Osteocyte (in vitro differentiated cells): ENCODE results near the gene CDH16. TPM values are rescaled to one million over a fixed set of nuclear protein-coding genes. Genes with fewer than 3 reads are reported as not detected.

Source experiments
- DNase-seq: peaks from one replicate; pipeline ENCODE4 v3.0.0; 2021; ENCODE audit warnings: mixed read lengths; ENCODE audit not compliant: unreplicated experiment; ENCODE audit errors: extremely low spot score
- H3K27ac Mint-ChIP-seq: one replicate; pipeline ENCODE4 v1.8.0; 2021; ENCODE audit warnings: mild to moderate bottlenecking, mixed read lengths; ENCODE audit not compliant: unreplicated experiment
- H3K27me3 Mint-ChIP-seq: one replicate; pipeline ENCODE4 v1.8.0; 2021; ENCODE audit warnings: mixed read lengths; ENCODE audit not compliant: unreplicated experiment
- H3K36me3 Mint-ChIP-seq: one replicate; pipeline ENCODE4 v1.8.0; 2021; ENCODE audit warnings: mixed read lengths; ENCODE audit not compliant: unreplicated experiment
- H3K4me1 Mint-ChIP-seq: one replicate; pipeline ENCODE4 v1.8.0; 2021; ENCODE audit warnings: mixed read lengths; ENCODE audit not compliant: unreplicated experiment
- H3K4me3 Mint-ChIP-seq: one replicate; pipeline ENCODE4 v1.8.0; 2021; ENCODE audit warnings: mild to moderate bottlenecking, moderate library complexity, mixed read lengths; ENCODE audit not compliant: unreplicated experiment
- H3K9me3 Mint-ChIP-seq: one replicate; pipeline ENCODE4 v1.8.0; 2021; ENCODE audit warnings: mixed read lengths; ENCODE audit not compliant: unreplicated experiment
- total RNA-seq: library from RNA; stranded (reverse); gene quantifications from 2 replicates; pipeline ENCODE4 v1.2.1, GENCODE V29; 2021
- TF ChIP-seq, protein P1 (sequence below): fragments of 200-600 bp; sonication (generic); IDR thresholded peaks from 2 replicates; pipeline ENCODE4 v1.5.0; 2021; ENCODE audit warnings: antibody characterized with exemption, mild to moderate bottlenecking, moderate library complexity

Gene CDH16
- total RNA-seq, 1 donor from 2014 or later = not detected

DNA sequence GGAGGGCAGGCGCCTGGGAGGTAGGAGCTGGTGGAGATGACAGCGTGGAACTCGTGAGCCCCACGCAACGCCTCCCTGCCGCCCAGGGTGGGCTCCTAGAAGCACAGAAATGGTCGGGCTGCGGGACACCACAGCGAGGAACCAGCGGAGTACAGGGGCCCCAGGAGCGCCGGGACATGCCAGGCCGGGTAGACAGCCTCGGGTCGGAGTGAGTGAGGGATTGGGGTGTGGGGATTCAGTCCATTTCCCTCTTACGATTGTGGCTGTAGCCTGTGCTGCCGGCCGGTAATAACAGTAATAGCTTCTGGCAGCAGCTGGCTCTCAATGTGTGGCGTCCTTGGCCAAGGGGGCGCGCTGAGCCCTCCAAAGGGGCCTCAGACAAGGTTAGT lies 30.1 kb upstream of the CDH16 start:
- Mint-ChIP-seq H3K27me3 (peaks cover 19% of the 10 kb centered on the region), H3K4me1 (no peaks in the 10 kb centered on the region), H3K27ac (no peak overlapping the region), H3K36me3 (peaks cover 6% of the 10 kb centered on the region), H3K4me3 (no peak overlapping the region), H3K9me3 (peaks cover 9% of the 10 kb centered on the region)
- DNase-seq = no peak
- TF ChIP-seq, protein P1, sequence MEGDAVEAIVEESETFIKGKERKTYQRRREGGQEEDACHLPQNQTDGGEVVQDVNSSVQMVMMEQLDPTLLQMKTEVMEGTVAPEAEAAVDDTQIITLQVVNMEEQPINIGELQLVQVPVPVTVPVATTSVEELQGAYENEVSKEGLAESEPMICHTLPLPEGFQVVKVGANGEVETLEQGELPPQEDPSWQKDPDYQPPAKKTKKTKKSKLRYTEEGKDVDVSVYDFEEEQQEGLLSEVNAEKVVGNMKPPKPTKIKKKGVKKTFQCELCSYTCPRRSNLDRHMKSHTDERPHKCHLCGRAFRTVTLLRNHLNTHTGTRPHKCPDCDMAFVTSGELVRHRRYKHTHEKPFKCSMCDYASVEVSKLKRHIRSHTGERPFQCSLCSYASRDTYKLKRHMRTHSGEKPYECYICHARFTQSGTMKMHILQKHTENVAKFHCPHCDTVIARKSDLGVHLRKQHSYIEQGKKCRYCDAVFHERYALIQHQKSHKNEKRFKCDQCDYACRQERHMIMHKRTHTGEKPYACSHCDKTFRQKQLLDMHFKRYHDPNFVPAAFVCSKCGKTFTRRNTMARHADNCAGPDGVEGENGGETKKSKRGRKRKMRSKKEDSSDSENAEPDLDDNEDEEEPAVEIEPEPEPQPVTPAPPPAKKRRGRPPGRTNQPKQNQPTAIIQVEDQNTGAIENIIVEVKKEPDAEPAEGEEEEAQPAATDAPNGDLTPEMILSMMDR = no peak

GRCh38 chr16:66948134-66948836 lies 29.6 kb upstream of the CDH16 start:
- peaks cover 7% of the 10 kb centered on the region for H3K36me3 Mint-ChIP-seq
- peaks cover 9% of the 10 kb centered on the region for H3K9me3 Mint-ChIP-seq
- H3K27me3 Mint-ChIP-seq = peaks cover 18% of the 10 kb centered on the region
- TF ChIP-seq, protein P1 = no peak
- no peak overlapping the region for H3K4me3 Mint-ChIP-seq
- no peak overlapping the region for H3K27ac Mint-ChIP-seq
- no peaks in the 10 kb centered on the region for H3K4me1 Mint-ChIP-seq
- no peak for DNase-seq

DNA sequence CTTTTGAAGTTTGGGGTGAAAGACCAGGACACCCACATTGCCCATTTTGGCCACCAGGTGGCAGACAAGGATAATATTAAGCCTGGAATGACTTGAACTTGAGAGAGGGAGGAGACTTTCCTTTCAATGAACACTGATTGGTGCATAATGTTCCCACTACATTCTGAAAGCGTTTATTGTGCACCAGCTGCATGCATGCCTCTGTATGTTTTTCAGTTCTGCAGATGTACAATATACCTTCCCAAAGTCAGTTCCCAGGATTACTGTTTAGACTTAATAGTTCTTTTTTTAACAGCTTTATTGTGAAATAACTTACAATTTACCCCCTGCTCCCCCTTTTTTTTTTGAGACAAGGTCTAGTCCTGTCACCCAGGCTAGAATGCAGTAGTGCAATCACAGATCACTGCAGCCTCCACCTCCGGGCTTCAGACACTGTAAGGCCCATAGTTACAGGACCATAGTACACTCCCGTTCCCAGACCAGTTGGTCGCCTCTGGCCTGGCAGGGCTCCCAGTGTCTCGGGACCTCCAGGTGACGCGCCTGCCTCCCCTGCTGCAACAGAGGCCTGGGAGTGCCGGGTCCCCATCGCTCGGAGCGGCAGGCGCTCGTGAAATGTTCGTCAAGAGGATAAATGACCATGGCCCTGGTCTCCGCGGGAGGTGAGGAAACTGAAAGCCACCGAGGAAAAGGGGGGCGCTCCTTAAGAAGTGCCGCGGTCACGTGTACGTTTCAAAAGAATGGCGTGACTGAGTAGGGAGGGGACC lies 28.8 kb upstream of the CDH16 start:
- peaks cover 11% of the 10 kb centered on the region for H3K36me3 Mint-ChIP-seq
- TF ChIP-seq, protein P1 = peak; percentile 88
- H3K9me3 Mint-ChIP-seq = peaks cover 9% of the 10 kb centered on the region
- no peak overlapping the region for H3K4me3 Mint-ChIP-seq
- H3K27ac Mint-ChIP-seq = no peak overlapping the region
- H3K27me3 Mint-ChIP-seq = peaks cover 18% of the 10 kb centered on the region
- DNase-seq = peak; percentile 92
- no peaks in the 10 kb centered on the region for H3K4me1 Mint-ChIP-seq

- no peak for DNase-seq
- H3K27me3 Mint-ChIP-seq = peaks cover 16% of the 10 kb centered on the region
- no peak overlapping the region for H3K4me3 Mint-ChIP-seq
- H3K36me3 Mint-ChIP-seq = peaks cover 16% of the 10 kb centered on the region
- H3K9me3 Mint-ChIP-seq = peaks cover 8% of the 10 kb centered on the region
- H3K4me1 Mint-ChIP-seq = no peaks in the 10 kb centered on the region
- no peak overlapping the region for H3K27ac Mint-ChIP-seq
- TF ChIP-seq, protein P1 = no peak
Observed at GRCh38 chr16:66946974-66947301, 28.3 kb upstream of the CDH16 start.

GRCh38 chr16:66946541-66946940 lies 27.9 kb upstream of the CDH16 start:
- Mint-ChIP-seq H3K9me3 (peaks cover 4% of the 10 kb centered on the region), H3K27ac (no peak overlapping the region), H3K27me3 (peaks cover 12% of the 10 kb centered on the region), H3K4me3 (no peak overlapping the region), H3K36me3 (peaks cover 18% of the 10 kb centered on the region), H3K4me1 (no peaks in the 10 kb centered on the region)
- DNase-seq = no peak
- TF ChIP-seq, protein P1 = no peak
